Activated naive CD4-positive, alpha-beta T cell treated with anti-CD3 and anti-CD28 coated beads, Interleukin-2, amount 50 U/mL, for 72 hours (primary cell): ENCODE measurements around the gene KCNJ6. TPM values are rescaled to one million over a fixed set of nuclear protein-coding genes. Genes with fewer than 3 reads are reported as not detected.

Source experiments
- ATAC-seq, 2 donors: fragments of 150-1000 bp; cut with Tn5 transposase; 2 replicates each; pipeline ENCODE4 v1.10.0; 2021; ENCODE audit warnings: mild to moderate bottlenecking in 2 of 2, moderate library complexity in 2 of 2
- DNase-seq, 2 donors: peaks; one replicate each; pipeline ENCODE4 v3.0.0; 2021 to 2022; ENCODE audit warnings: low spot score in 2 of 2
- H3K27ac Mint-ChIP-seq, 2 donors: one replicate each; pipeline ENCODE4 v1.8.0; 2022; ENCODE audit warnings: mild to moderate bottlenecking in 2 of 2, mixed read lengths in 2 of 2
- H3K36me3 Mint-ChIP-seq, 2 donors: one replicate each; pipeline ENCODE4 v1.8.0; 2022; ENCODE audit warnings: mixed read lengths in 2 of 2
- H3K9me3 Mint-ChIP-seq, 2 donors: one replicate each; pipeline ENCODE4 v1.8.0; 2022; ENCODE audit warnings: mixed read lengths in 2 of 2
- total RNA-seq, 2 donors: library from RNA; stranded (reverse); gene quantifications; one replicate each; pipeline ENCODE4 v1.2.3, GENCODE V29; 2022

KCNJ6 gene
- total RNA-seq, 2 donors from 2014 or later: not detected

DNA sequence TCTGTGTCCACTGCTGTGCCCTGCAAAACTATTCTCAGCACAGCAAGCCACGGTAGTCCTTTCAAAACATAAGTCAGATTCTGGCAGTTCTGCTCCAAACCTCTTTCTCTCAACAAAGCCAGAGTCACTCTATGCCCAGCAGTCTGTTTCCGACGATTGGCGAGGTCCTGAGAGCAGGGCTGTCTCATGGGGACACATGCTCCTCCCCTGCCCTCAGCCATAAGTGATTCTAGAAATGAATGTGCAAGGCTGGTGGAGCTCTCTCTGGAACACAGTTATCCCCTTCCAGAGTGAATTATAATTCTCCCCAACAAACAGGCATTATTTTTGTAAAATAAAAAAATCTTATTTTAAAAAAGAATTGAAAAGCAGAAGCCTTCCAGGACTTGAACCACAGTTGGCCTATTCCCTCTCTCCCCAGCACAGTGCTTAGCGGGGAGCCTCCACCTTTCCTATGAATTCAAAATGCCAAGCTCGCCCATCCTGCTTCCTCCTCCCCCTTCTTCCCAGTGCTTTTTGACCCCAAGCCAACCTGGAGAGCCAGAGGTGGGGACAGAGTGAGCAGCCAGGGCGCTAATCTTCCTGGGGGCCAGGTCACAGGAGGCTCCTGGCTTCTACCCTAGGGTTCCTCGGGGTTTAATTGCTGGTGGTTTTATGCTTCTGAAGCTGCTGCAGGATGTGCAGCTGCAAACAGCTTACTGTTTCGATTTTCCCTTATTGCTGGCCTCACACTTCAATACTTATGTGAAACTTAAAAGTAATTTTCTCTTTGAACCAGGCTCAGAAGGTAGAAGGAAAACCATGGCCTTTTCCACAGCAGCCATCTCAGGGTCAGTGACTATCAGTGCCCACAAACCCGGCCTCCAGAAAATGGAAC is 41.1 kb downstream of the KCNJ6 start:
- DNase-seq (no peak), ATAC-seq (no peak)
- H3K9me3 Mint-ChIP-seq: no peaks in the 10 kb centered on the region
- H3K36me3 Mint-ChIP-seq: no peaks in the 10 kb centered on the region
- no peak overlapping the region for H3K27ac Mint-ChIP-seq

DNA sequence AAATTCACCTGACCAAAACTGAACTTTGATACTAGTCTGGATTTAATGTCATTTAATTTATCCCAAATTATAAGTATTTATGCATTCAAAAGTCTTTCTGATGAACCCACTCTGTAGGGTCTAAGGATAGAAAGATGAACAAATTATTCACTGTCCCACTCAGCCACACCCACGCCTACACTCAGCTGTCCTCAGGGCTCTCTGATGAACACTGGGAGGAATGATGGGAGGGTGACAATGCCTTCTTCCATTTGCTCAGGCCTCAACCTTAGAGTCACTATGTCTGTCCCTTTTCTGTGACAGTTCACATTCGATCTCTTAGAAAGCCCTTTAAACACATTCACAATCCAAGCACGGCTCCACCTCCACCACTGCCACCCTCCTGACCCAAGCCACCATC is 41.8 kb downstream of the KCNJ6 start:
- Mint-ChIP-seq H3K36me3 (no peaks in the 10 kb centered on the region), H3K9me3 (no peaks in the 10 kb centered on the region), H3K27ac (no peak overlapping the region)
- DNase-seq (no peak), ATAC-seq (no peak)

DNA sequence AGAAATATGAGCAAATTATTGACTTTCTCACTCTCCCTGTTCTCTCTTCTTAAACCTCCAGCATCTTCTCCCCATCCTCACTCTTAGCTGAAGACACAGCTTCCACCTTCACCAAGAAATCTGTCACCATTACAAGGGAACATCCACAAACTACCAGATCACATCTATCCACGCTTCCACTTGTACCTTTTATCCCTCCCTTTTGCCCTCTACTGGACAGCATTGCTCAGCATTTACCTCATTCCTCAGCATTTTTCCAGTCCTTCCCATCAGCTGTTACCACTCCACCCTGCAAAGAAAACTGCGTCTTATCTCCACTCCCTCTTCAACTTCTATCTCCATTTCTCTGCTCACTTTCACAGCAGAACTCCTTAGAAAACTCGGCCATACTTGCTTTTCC is 42.6 kb downstream of the KCNJ6 start:
- no peak for ATAC-seq
- no peak overlapping the region for H3K27ac Mint-ChIP-seq
- no peaks in the 10 kb centered on the region for H3K9me3 Mint-ChIP-seq
- no peak for DNase-seq
- no peaks in the 10 kb centered on the region for H3K36me3 Mint-ChIP-seq

DNA sequence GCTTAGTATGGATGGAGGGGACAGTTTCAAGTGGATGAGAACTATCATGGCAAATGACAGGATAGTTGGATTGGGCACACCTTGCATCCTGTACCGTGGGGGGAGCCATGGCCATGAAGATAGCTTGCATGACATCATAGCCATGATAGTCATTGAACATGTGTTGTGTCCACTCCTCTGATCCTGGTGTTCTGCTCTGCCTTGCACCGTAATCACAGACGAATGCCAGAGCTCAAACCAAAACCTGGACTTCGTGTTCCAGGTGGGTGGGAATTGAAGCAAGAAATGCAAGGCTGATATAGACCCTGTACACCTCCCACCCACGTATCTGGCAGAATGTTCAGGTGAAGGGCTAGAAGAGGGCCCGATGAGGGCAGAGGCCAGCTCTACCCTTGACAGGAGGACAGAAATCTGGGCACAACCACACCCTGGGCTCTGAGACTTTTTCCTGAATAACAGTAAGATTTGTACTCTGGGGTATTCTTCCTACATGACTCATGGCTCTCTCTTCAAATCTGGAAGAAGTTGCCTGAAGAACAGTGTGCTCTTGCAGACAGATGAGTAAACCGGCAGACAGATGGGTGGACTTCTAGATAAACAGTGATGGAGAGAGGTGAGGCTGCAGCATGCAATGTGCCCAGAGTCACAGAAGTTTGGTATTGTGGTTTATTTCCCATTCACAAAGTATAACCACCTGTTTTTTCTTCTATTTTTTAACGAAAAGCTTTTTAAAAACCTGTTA is 45.0 kb downstream of the KCNJ6 start:
- DNase-seq (no peak), ATAC-seq (no peak)
- H3K9me3 Mint-ChIP-seq: no peaks in the 10 kb centered on the region
- H3K27ac Mint-ChIP-seq: no peak overlapping the region
- H3K36me3 Mint-ChIP-seq: no peaks in the 10 kb centered on the region

DNA sequence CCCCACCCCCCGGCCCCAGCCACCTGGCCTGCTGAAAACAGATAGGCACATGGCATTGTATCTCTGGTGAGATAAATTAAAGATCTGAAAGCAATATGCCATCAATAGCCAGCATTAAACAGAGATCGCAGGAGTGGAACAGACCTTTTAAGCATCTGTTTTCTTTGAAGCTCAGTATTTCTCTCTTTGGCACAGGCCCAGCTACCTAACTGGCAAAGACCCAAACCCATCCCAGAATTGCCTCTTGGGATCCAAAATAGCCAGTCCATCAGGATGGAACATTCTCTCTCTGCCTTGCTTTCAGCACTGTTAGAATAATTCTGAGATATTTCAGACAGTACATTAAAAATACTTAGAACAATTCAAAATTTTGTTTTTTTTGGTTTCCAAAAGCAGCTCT is 46.0 kb downstream of the KCNJ6 start:
- DNase-seq: no peak

DNA sequence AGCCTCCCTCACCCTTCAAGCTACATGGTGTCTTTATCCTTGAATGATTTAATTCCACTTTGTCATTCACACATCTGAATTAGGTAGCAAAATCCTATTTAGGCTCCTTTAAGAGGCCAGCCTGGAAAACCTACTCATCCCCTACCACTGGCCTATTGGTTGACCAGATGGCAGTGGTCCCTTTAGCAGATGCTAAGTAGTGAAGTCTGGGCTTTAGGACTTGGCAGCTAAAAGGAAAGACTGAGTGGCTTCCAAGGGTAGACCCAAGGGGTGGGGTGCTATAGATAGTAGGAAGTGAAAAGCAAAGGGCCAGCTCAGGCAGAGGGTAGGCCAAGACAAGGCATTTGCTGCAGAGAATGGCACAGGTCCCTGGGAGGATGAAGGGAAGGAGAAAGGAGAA is 46.6 kb downstream of the KCNJ6 start:
- DNase-seq: no peak
- Mint-ChIP-seq H3K36me3 (no peaks in the 10 kb centered on the region), H3K9me3 (no peaks in the 10 kb centered on the region), H3K27ac (no peak overlapping the region)
- ATAC-seq: no peak

More for the DNA sequence above, 46.0 kb downstream of the KCNJ6 start:
- no peak for ATAC-seq
- Mint-ChIP-seq H3K9me3 (no peaks in the 10 kb centered on the region), H3K27ac (no peak overlapping the region), H3K36me3 (no peaks in the 10 kb centered on the region)

DNA sequence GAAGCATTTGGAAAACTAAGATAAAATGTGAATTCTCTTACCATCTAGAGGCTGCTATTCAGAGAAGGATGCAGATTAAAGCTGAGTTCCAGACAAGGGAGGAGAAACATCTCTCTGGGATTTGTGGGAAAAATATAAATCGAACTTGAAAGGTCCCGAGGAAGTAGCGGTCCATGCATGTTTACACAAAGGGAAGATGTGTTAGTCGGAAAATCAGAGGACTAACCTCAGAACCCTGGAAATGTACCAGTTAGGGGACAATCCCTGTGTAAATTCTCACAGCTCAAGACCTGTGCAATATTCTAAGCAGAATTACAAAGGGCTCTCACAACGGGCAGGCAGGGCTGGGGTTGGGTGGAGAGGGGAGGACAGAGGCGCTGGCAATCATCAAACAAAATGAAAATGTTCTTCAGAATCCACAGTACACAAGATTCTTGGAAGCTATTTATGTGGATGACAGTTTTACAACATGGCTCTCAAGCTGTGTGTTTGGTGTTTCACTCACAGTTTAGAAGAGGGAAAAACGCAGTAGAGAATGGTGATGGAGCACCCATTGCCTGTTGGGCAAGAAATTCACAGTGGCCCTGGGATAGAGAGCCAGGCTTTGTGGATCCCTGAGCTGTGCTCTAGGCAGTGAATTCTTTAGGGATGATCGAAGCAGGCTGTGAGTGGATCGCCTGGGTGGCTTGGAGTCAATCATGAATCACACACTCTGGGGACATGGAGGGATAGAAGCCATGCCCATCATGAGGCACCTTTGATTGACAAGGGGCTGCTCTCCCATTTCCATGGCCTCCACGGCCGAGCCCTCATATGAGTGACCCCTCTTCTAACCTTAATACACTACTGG is 47.6 kb downstream of the KCNJ6 start:
- no peak overlapping the region for H3K27ac Mint-ChIP-seq
- ATAC-seq (no peak), DNase-seq (no peak)
- no peaks in the 10 kb centered on the region for H3K9me3 Mint-ChIP-seq
- H3K36me3 Mint-ChIP-seq: no peaks in the 10 kb centered on the region

DNA sequence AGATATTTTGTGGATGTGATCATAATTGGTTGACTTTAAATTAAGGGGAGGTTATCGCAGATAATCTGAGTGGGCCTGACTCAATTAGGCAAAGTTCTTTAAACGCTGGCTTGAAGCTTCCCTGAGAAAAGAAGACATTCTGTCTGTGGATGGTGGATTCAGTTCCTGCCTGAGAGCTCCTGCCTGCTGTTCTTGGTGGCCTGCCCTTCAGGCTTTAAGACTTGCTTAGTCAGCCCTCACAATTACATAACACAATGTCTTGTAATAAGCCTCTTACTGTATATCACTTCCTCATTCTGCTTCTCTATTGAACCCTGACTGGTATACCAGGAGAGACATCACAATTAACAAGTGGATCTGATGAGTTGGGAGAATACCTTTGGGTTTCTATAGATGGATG is 50.2 kb downstream of the KCNJ6 start:
- ATAC-seq (no peak), DNase-seq (no peak)
- Mint-ChIP-seq H3K36me3 (no peaks in the 10 kb centered on the region), H3K9me3 (no peaks in the 10 kb centered on the region), H3K27ac (no peak overlapping the region)

DNA sequence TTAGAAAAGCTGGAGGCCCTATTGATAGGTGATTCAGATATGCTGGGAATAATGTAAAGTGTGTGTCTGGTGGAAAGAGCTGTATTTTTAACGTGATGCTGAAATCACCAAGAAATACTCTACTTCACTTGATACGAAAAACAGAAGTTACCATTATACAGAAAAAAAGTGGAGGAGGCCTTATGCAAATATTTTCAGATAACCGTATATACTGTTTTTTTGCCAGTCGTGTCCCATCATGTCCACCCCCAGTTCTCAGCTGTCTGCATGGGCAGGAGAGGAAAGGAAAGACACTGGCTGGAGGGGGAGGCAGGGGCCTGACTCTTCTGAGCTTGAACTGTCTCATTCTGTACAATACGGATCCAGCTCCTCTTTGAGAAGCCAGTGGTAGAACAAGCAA is 51.1 kb downstream of the KCNJ6 start:
- no peak for ATAC-seq
- no peak for DNase-seq
- no peak overlapping the region for H3K27ac Mint-ChIP-seq
- no peaks in the 10 kb centered on the region for H3K36me3 Mint-ChIP-seq
- H3K9me3 Mint-ChIP-seq: no peaks in the 10 kb centered on the region

DNA sequence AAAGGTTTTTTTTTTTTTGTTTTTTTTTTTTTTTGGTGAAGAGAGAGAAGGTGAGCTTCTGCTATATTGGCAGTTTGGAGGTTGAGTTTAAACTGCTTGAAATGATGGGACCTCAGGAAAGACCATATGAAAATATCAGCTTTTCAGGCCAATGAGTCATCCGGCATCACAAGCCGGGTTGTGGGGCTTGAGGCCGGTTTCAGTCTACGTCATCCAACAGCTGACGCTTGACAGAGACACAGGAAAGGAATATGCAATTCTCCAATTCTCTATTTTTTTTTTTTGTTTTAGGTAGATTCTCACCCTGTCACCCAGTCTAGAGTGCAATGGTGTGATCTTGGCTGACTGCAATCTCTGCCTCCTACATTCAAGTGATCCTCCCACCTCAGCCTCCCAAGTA is 52.4 kb downstream of the KCNJ6 start:
- no peak overlapping the region for H3K27ac Mint-ChIP-seq
- no peaks in the 10 kb centered on the region for H3K36me3 Mint-ChIP-seq
- DNase-seq: no peak
- no peaks in the 10 kb centered on the region for H3K9me3 Mint-ChIP-seq
- ATAC-seq: peak in 1 of 2 donors; percentile 22

DNA sequence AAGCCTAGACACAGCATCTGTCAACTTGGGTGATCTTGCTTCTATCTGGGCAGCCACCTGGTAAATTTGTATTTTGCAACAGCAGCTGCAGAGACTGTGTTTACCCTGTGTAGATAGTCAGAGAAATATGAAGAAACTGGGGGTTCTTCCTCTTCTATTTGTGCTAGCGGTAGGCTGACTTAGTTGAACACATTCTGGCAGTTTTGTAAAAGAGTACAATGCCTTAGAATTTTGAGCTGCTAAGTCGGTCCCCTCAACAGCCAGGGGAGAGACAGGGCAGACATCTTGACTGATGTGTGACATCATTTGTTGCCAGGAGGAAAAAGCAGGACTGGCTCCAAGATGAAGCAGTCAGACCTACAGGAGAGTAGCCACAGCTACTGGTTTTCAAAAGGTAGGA is 53.7 kb downstream of the KCNJ6 start:
- no peak overlapping the region for H3K27ac Mint-ChIP-seq
- no peaks in the 10 kb centered on the region for H3K36me3 Mint-ChIP-seq
- DNase-seq: no peak
- no peak for ATAC-seq
- H3K9me3 Mint-ChIP-seq: peaks cover 0 to 4% of the 10 kb centered on the region in 2 donors

DNA sequence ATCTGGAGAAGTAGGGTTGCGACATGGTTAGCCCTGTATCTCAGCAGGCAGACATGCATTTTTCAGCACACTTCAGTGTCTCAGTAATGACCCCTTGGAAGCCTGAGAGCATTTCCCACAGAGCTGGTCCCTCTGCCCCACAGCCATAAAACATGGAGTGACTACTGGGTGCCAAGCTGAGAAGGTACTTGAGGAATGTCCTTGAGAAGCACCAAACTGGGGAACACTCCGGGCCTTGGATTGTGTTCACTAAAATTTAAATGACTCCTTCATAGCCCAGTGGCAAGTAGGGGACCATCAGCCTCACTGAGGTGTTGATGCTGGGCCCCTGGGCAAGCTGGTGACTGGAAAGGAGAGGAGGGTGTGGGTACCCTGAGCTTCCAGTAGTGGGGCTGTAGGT is 54.7 kb downstream of the KCNJ6 start:
- no peak for ATAC-seq
- no peaks in the 10 kb centered on the region for H3K36me3 Mint-ChIP-seq
- H3K27ac Mint-ChIP-seq: no peak overlapping the region
- DNase-seq: no peak
- peaks cover 0 to 5% of the 10 kb centered on the region in 2 donors for H3K9me3 Mint-ChIP-seq

DNA sequence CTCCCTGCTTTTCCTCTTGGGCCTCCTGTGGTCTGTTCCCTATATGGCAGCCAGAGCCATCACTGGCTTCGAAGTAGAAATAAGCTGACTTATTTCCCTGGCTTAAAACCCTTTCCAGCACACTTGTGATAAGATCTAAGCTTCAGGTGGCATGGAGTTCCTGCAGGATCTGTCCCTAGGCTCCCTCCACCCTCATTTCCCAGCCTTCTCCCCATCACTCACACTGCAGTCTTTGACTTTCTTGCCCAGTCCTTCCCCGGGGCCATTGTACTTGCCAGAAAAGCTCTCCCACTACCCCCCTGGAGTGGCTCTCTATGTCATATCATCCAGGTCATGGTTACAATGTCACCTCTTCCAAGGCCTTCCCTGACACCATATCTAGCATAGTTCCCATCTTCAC is 55.8 kb downstream of the KCNJ6 start:
- Mint-ChIP-seq H3K9me3 (peaks cover 0 to 5% of the 10 kb centered on the region in 2 donors), H3K27ac (no peak overlapping the region), H3K36me3 (no peaks in the 10 kb centered on the region)
- no peak for DNase-seq
- ATAC-seq: no peak

DNA sequence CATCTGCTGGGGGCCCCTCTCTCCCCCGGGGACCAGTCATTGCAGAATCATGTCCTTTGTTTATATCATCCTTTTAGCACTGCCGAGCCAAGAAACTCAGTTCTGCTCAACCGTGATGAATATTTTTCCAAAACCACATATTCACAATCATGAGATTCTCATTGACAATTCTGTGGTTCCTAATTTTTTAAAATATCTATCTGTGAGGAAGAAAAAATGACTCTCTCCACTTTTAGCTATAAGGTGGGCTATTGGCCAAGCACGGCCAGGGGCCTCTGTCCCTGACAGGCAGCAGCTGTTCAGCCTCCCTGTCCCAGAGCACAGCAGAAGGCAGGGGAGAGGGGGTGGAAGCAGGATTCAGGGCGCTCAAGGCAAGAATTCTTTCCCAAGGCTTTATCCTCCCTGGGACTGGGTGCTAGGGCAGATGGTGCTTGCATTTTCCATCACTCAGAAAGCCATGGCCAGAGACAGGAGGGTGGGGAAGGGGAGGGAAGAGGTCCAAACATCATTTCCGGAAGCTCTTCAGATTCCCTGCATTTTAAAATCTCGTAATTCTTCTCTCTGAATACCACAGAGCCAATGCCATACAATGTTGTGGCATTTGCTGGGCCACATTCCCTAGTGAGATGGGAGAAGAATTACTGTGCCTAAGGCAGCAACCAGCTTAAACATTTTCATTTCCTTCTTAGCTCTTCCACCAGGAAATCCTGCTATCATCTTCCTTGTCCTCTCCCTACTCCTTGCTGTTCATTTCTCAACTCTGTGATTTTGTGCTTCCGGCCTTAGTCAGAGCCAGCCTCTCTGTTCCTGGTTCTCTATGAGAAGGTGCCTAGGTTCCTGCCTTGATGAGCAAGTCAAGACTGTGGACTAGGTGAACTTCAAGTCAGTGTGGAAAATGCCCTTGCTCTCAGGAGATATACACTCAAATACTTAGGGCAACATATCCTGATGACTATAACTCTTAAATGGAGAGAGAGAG is 60.3 kb downstream of the KCNJ6 start:
- ATAC-seq (no peak), DNase-seq (no peak)
- H3K27ac Mint-ChIP-seq: no peak overlapping the region
- peaks cover 0 to 6% of the 10 kb centered on the region in 2 donors for H3K36me3 Mint-ChIP-seq
- H3K9me3 Mint-ChIP-seq: peaks cover 10 to 13% of the 10 kb centered on the region in 2 donors

DNA sequence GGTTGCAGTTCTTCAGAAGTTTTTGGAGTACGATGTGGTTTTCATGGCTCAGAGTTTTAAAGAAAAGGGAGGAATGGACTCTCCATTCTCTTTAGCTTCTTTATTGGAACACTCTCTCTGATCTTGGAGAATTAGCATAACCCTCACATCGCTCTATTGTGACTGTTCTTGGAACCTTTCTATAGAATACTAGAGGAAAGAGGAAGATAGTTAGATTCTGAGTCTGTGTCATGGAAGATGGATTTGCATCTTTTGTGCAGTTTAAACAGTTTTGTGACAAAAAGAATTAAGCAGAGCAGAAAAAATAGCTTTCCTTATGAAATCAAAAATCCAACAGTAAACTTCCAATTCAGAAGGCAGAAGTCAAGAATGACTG is 61.0 kb downstream of the KCNJ6 start:
- Mint-ChIP-seq H3K9me3 (peaks cover 10 to 13% of the 10 kb centered on the region in 2 donors), H3K27ac (no peak overlapping the region), H3K36me3 (peaks cover 0 to 6% of the 10 kb centered on the region in 2 donors)
- DNase-seq (no peak), ATAC-seq (no peak)

DNA sequence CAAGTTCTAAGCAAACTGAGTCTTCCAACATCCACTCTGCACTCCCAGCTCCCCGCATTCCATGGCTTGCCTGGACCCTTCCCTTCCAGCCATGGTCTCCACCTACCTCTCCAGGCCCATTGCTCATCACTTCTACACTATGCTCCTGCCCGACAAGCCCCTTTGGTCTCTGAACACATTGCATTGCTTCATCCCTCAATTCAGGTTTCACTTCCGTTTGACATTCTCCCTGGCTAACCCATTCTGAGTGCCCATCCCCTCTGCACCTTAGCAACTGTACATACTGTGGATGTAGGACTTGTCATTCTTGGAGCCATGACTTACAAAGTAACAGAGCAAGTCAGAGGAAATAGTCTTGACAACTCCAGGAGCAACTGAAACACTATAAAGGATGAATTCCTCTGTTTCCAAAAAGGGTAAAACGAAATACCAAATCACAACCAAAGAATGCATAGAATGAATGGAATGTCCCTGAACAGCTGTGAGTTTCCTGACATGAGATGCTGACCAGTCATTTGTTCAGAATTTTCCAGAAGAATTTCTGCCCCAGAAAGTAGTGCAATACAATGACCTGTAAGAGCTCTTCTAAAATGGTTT is 66.7 kb downstream of the KCNJ6 start:
- ATAC-seq (no peak), DNase-seq (no peak)
- peak overlapping the region in 1 of 2 donors; percentile 2 for H3K27ac Mint-ChIP-seq
- H3K36me3 Mint-ChIP-seq: peaks cover 0 to 6% of the 10 kb centered on the region in 2 donors
- peaks cover 6 to 14% of the 10 kb centered on the region in 2 donors for H3K9me3 Mint-ChIP-seq
